Natural killer cell (primary cell): Measurements from ENCODE around the gene SPAG16. TPM values are rescaled to one million over a fixed set of nuclear protein-coding genes. Genes with fewer than 3 reads are reported as not detected.

Experiments used
- ATAC-seq, 3 donors: fragments of 150-1000 bp in 2 of 3; fragments of 200-7000 bp in 1 of 3; cut with Tn5 transposase; 1 replicate in 1 of 3; 2 replicates in 2 of 3; pipeline ENCODE4 v1.10.0; 2021; ENCODE audit warnings: mild to moderate bottlenecking in 2 of 3, moderate library complexity in 2 of 3
- DNase-seq, 2 donors: peaks; one replicate each; pipeline versions ENCODE4 v3.0.0 to v3.0.0-alpha.2; 2013 to 2021; ENCODE audit warnings: mixed read lengths in 1 of 2
- H3K27ac ChIP-seq: one replicate; pipeline ENCODE4 v1.5.1; 2013; ENCODE audit warnings: mild to moderate bottlenecking, low read length
- H3K27me3 ChIP-seq: one replicate; pipeline ENCODE4 v1.6.1; 2013; ENCODE audit warnings: low read length; ENCODE audit not compliant: control insufficient read depth, insufficient read depth
- H3K36me3 ChIP-seq: one replicate; pipeline ENCODE4 v1.6.1; 2013; ENCODE audit warnings: low read length; ENCODE audit not compliant: control insufficient read depth, insufficient read depth
- H3K4me1 ChIP-seq: one replicate; pipeline ENCODE4 v1.6.1; 2013; ENCODE audit warnings: low read length; ENCODE audit not compliant: control insufficient read depth, insufficient read depth
- H3K4me3 ChIP-seq: one replicate; pipeline ENCODE4 v1.5.1; 2013; ENCODE audit warnings: low read length
- H3K9me3 ChIP-seq: one replicate; pipeline ENCODE4 v1.6.1; 2013; ENCODE audit warnings: low read length; ENCODE audit not compliant: control insufficient read depth, insufficient read depth
- H3K27ac Mint-ChIP-seq, 2 donors: one replicate each; pipeline ENCODE4 v1.8.0; 2022; ENCODE audit warnings: mild to moderate bottlenecking in 2 of 2, mixed read lengths in 2 of 2, moderate library complexity in 1 of 2
- H3K27me3 Mint-ChIP-seq, 2 donors: one replicate each; pipeline ENCODE4 v1.8.0; 2022; ENCODE audit warnings: low read depth in 2 of 2, mixed read lengths in 2 of 2
- H3K36me3 Mint-ChIP-seq: one replicate; pipeline ENCODE4 v1.8.0; 2022; ENCODE audit warnings: mixed read lengths
- H3K4me1 Mint-ChIP-seq, 2 donors: one replicate each; pipeline ENCODE4 v1.8.0; 2022; ENCODE audit warnings: mixed read lengths in 2 of 2
- H3K4me3 Mint-ChIP-seq: one replicate; pipeline ENCODE4 v1.8.0; 2022; ENCODE audit warnings: mild to moderate bottlenecking, moderate library complexity, mixed read lengths
- H3K9me3 Mint-ChIP-seq, 2 donors: one replicate each; pipeline ENCODE4 v1.8.0; 2022; ENCODE audit warnings: mixed read lengths in 2 of 2
- CTCF ChIP-seq: fragments of 200-600 bp; IDR thresholded peaks from one replicate; pipeline ENCODE4 v1.8.0; 2022; ENCODE audit warnings: antibody characterized with exemption
- WGBS: methylation state at CpG from one replicate; pipeline ENCODE4 v1.1.7; 2013; ENCODE audit warnings: missing lambda C conversion rate; ENCODE audit not compliant: insufficient coverage; 5-methylcytosine and 5-hydroxymethylcytosine counted together
- intact Hi-C: fragments of 100-400 bp; cut with micrococcal nuclease; formaldehyde crosslinking; loops from one replicate; pipeline ENCODE4 v1.14.2; 2022
- total RNA-seq, 4 donors: library from RNA; stranded (reverse); fragments of 120-200 nt in 1 of 4; gene quantifications; one replicate each; pipeline versions ENCODE4 v1.2.3 to v1.2.4, GENCODE V29; 2013 to 2022

SPAG16 gene
- total RNA-seq, 3 donors from 2014 or later (not counting 1 experiment from before 2014, with no cell fraction given): 3.5 to 5.8 (median 4.0) TPM

GRCh38 chr2:214127571-214127970, 843.3 kb downstream of the SPAG16 start:
- Mint-ChIP-seq H3K4me3 (no peak overlapping the region), H3K27ac (no peak overlapping the region), H3K9me3 (peaks cover 10 to 11% of the 10 kb centered on the region in 2 donors), H3K27me3 (no peaks in the 10 kb centered on the region), H3K36me3 (peaks cover 5% of the 10 kb centered on the region), H3K4me1 (no peaks in the 10 kb centered on the region)
- no peaks in the 10 kb centered on the region for H3K27me3 ChIP-seq
- no CpG with 5 or more reads among the region's 1 CpG for WGBS
- intact Hi-C loops: no loop called here
- H3K36me3 ChIP-seq: no peaks in the 10 kb centered on the region
- ATAC-seq (no peak), DNase-seq (no peak)
- H3K27ac ChIP-seq: no peak overlapping the region
- no peak overlapping the region for H3K4me3 ChIP-seq
- no peaks in the 10 kb centered on the region for H3K9me3 ChIP-seq
- no peak for TF ChIP-seq CTCF
- H3K4me1 ChIP-seq: no peaks in the 10 kb centered on the region

- no peak for TF ChIP-seq CTCF
- peaks cover 10 to 11% of the 10 kb centered on the region in 2 donors for H3K9me3 Mint-ChIP-seq
- no peak for DNase-seq
- peaks cover 7% of the 10 kb centered on the region for H3K36me3 Mint-ChIP-seq
- H3K27ac Mint-ChIP-seq: no peak overlapping the region
- Histone ChIP-seq H3K27me3 (no peaks in the 10 kb centered on the region), H3K4me3 (no peak overlapping the region), H3K36me3 (no peaks in the 10 kb centered on the region), H3K27ac (no peak overlapping the region), H3K4me1 (no peaks in the 10 kb centered on the region), H3K9me3 (no peaks in the 10 kb centered on the region)
- no peak for ATAC-seq
- no peak overlapping the region for H3K4me3 Mint-ChIP-seq
- intact Hi-C loops: no loop called here
- no peaks in the 10 kb centered on the region for H3K4me1 Mint-ChIP-seq
- H3K27me3 Mint-ChIP-seq: no peaks in the 10 kb centered on the region
- 70% methylated on average over 1 of the region's 1 CpG for WGBS
Measured at GRCh38 chr2:214128040-214128439, 843.8 kb downstream of the SPAG16 start.

- no peak overlapping the region for H3K4me3 ChIP-seq
- Mint-ChIP-seq H3K27me3 (no peaks in the 10 kb centered on the region), H3K4me1 (no peaks in the 10 kb centered on the region), H3K4me3 (no peak overlapping the region), H3K27ac (no peak overlapping the region), H3K9me3 (peaks cover 10 to 11% of the 10 kb centered on the region in 2 donors), H3K36me3 (peaks cover 7% of the 10 kb centered on the region)
- ATAC-seq: no peak
- intact Hi-C loops: no loop called here
- H3K36me3 ChIP-seq: no peaks in the 10 kb centered on the region
- H3K27me3 ChIP-seq: no peaks in the 10 kb centered on the region
- no peaks in the 10 kb centered on the region for H3K4me1 ChIP-seq
- no peak overlapping the region for H3K27ac ChIP-seq
- no peak for DNase-seq
- TF ChIP-seq CTCF: no peak
- H3K9me3 ChIP-seq: no peaks in the 10 kb centered on the region
- 24% methylated on average over 2 of the region's 2 CpGs for WGBS
Measured at GRCh38 chr2:214130114-214130513, 845.9 kb downstream of the SPAG16 start.

- H3K9me3 Mint-ChIP-seq: peaks cover 8 to 11% of the 10 kb centered on the region in 2 donors
- Histone ChIP-seq H3K4me1 (no peaks in the 10 kb centered on the region), H3K4me3 (no peak overlapping the region), H3K36me3 (no peaks in the 10 kb centered on the region), H3K9me3 (no peaks in the 10 kb centered on the region), H3K27me3 (no peaks in the 10 kb centered on the region), H3K27ac (no peak overlapping the region)
- H3K4me3 Mint-ChIP-seq: no peak overlapping the region
- H3K4me1 Mint-ChIP-seq: no peaks in the 10 kb centered on the region
- H3K27me3 Mint-ChIP-seq: no peaks in the 10 kb centered on the region
- H3K36me3 Mint-ChIP-seq: peaks cover 7% of the 10 kb centered on the region
- no peak overlapping the region for H3K27ac Mint-ChIP-seq
- no peak for DNase-seq
- 100% methylated on average over 1 of the region's 1 CpG for WGBS
- ATAC-seq: no peak
- TF ChIP-seq CTCF: no peak
- intact Hi-C loops: no loop called here
Measured at GRCh38 chr2:214135966-214136365, 851.7 kb downstream of the SPAG16 start.
